HepG2 (cell line): ENCODE measurements around the gene RNF135.

Experiments used
- FOXA1 ChIP-seq, 2 experiments: fragments of 450-650 bp in 1 of 2; sonication (generic) in 1 of 2; formaldehyde crosslinking in 1 of 2; IDR thresholded peaks; 2 replicates each; pipeline versions ENCODE4 v1.4.0 to v1.6.1; 2016 to 2020; ENCODE audit warnings: missing genetic modification reagents in 1 of 2
- GABPA ChIP-seq, 2 experiments: IDR thresholded peaks; 2 replicates each; pipeline ENCODE4 v1.6.1; 2011 to 2016; ENCODE audit warnings: low read depth in 2 of 2, low read length in 1 of 2, missing biosample characterization in 1 of 2, missing genetic modification characterization in 1 of 2
- KAT7 ChIP-seq: IDR thresholded peaks from 2 replicates; pipeline ENCODE4 v1.6.1; 2018; ENCODE audit warnings: borderline replicate concordance, missing compliant biosample characterization
- POLR2A ChIP-seq, 2 experiments: IDR thresholded peaks; 2 replicates each; pipeline ENCODE4 v1.6.1; 2011; ENCODE audit warnings: low read depth in 2 of 2, low read length in 2 of 2, mild to moderate bottlenecking in 1 of 2, moderate library complexity in 1 of 2; ENCODE audit not compliant: insufficient read depth in 1 of 2
- PTBP1 ChIP-seq: fragments of 200-400 bp; formaldehyde crosslinking; IDR thresholded peaks from 2 replicates; pipeline ENCODE4 v1.6.1; 2018; ENCODE audit warnings: low read length, low read depth; ENCODE audit not compliant: poor library complexity, severe bottlenecking
- SMAD3 ChIP-seq: sonication (generic); formaldehyde crosslinking; IDR thresholded peaks from 2 replicates; pipeline ENCODE4 v1.4.0; 2020; ENCODE audit warnings: missing genetic modification reagents
- TCF7L2 ChIP-seq: IDR thresholded peaks from 2 replicates; pipeline ENCODE4 v1.6.1; 2011; ENCODE audit warnings: mild to moderate bottlenecking, low read depth, low read length, moderate library complexity
- ZNF274 ChIP-seq: sonication (generic); formaldehyde crosslinking; IDR thresholded peaks from 2 replicates; pipeline ENCODE4 v1.5.1; 2020; ENCODE audit warnings: mild to moderate bottlenecking, missing genetic modification reagents
- ZNF468 ChIP-seq: sonication (generic); formaldehyde crosslinking; IDR thresholded peaks from 2 replicates; pipeline ENCODE4 v1.8.0; 2022; ENCODE audit warnings: mild to moderate bottlenecking, moderate library complexity, missing genetic modification reagents
- ZNF562 ChIP-seq: sonication (generic); formaldehyde crosslinking; IDR thresholded peaks from 2 replicates; pipeline ENCODE4 v1.8.0; 2022; ENCODE audit warnings: missing genetic modification reagents, borderline replicate concordance
- TF ChIP-seq, protein P1 (sequence below): sonication (generic); formaldehyde crosslinking; IDR thresholded peaks from 2 replicates; pipeline ENCODE4 v1.4.0; 2020; ENCODE audit warnings: low read depth, missing genetic modification reagents

DNA sequence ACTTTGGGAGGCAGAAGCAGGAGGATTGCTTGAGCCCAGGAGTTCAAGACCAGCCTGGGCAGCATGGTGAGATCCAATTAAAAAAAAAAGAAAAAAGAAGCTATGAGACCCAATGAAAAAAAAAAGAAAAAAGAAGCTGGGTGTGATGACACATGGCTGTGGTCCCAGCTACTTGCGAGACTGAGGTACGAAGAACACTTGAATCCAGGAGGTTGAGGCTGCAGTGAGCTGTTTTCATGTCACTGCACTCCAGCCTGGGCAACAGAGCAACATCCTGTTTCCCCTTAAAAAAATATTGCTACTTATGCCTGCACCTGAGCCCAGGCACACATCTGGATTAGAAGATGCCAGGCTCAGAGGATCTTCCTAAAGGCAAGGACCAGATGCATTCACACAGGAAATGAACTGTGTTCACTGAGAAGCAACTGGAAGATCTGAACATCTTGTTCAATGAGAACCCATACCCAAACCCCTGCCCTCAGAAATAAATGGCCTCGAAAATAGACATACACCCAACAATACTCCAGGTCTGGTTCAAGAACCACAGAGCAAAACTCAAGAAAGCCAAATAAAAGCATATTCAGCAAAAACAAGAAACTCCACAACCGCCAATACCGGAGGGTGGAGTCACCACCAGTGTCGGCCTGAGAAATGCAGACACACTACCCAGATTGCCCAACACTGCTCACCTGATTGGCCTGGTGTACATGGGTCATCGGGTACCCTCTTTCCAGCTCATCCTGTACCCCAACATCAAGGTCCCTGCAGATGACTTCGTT, 4.4 kb downstream of the RNF135 start:
- TF ChIP-seq, protein P1, sequence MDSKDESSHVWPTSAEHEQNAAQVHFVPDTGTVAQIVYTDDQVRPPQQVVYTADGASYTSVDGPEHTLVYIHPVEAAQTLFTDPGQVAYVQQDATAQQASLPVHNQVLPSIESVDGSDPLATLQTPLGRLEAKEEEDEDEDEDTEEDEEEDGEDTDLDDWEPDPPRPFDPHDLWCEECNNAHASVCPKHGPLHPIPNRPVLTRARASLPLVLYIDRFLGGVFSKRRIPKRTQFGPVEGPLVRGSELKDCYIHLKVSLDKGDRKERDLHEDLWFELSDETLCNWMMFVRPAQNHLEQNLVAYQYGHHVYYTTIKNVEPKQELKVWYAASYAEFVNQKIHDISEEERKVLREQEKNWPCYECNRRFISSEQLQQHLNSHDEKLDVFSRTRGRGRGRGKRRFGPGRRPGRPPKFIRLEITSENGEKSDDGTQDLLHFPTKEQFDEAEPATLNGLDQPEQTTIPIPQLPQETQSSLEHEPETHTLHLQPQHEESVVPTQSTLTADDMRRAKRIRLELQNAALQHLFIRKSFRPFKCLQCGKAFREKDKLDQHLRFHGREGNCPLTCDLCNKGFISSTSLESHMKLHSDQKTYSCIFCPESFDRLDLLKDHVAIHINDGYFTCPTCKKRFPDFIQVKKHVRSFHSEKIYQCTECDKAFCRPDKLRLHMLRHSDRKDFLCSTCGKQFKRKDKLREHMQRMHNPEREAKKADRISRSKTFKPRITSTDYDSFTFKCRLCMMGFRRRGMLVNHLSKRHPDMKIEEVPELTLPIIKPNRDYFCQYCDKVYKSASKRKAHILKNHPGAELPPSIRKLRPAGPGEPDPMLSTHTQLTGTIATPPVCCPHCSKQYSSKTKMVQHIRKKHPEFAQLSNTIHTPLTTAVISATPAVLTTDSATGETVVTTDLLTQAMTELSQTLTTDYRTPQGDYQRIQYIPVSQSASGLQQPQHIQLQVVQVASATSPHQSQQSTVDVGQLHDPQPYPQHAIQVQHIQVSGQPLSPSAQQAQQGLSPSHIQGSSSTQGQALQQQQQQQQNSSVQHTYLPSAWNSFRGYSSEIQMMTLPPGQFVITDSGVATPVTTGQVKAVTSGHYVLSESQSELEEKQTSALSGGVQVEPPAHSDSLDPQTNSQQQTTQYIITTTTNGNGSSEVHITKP (CRISPR knock-in tag) = no peak
- TF ChIP-seq TCF7L2 (no peak), ZNF274 (CRISPR knock-in tag) (no peak), PTBP1 (no peak), ZNF468 (no peak), GABPA (IDR thresholded peaks at IDR 0.05; ENCODE audit: low read depth, low read length) (no peak), GABPA (CRISPR knock-in tag; IDR thresholded peaks at IDR 0.05; ENCODE audit: low read depth) (no peak), SMAD3 (CRISPR knock-in tag) (no peak), FOXA1 (IDR thresholded peaks at IDR 0.05) (no peak), FOXA1 (CRISPR knock-in tag; IDR thresholded peaks at IDR 0.05) (no peak), POLR2A (IDR thresholded peaks at IDR 0.05; ENCODE audit: insufficient read depth in 1 of 2, low read depth in 2 of 2, low read length in 2 of 2) (no peak), KAT7 (CRISPR knock-in tag) (no peak), ZNF562 (no peak)
